T-helper 1 cell treated with Interleukin-12 subunit alpha and Interleukin-12 subunit beta and Interleukin-4 antibody, amounts not matched to agents 30 ng/mL and 1 ng/mL, for 36 hours (primary cell): ENCODE results near the gene ZNF140. TPM values are rescaled to one million over a fixed set of nuclear protein-coding genes. Genes with fewer than 3 reads are reported as not detected.

Source experiments
- intact Hi-C: fragments of 100-400 bp; cut with micrococcal nuclease; formaldehyde crosslinking; loops from one replicate; pipeline ENCODE4 v1.15.1; 2024
- total RNA-seq: library from RNA; stranded (reverse); gene quantifications from 2 replicates; pipeline ENCODE4 v1.2.3, GENCODE V29; 2022

The ZNF140 gene
- 17.4 and 19.4 TPM in 2 replicates for total RNA-seq

DNA sequence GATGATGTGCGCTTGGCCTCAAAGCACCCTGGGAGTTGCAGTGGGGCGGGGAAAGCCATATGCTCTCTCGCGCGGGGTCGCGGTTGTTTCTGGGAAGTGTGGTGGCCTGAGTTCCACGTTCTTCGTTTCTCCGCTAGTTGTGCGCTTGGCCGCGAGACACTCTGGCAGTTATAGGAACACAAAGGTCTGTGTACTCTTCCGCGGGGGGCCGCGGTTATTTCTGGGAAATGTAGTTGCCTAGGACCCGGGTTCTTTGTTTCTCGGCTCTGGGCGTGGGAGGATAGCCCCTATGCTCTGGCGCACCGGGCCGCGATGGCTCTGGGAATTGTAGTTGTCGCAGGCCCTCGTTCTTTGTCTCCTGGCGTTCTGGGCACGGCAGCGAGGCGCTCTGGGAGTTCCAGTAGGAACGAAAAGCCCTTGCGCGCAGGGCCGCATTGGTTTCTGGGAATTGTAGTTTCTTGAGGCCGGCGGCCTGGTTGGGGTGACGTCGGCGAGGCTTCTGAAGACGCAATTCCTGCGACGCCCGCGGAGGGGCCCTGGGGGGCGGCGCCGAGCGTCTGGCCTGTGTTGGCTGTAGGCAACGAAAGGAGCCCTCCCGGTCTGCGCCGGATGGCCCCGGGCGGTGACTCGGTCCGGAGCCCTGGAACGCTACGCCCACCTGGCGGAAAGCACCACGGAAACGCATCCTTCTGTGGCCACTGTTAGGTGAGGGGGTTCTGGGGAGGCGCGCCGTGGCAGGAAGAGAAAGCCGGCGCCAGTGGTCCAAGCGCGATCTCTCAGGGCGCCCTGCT lies at the start of gene ZNF140:
ZNF140 (plus strand) TSS at position 556 of the 791 bp plus-strand sequence. CDS start 398 bp downstream, outside the sequence.
- intact Hi-C loops: loop anchor here (1.0 to 5.0 kb wide), 12 partner anchors 43 to 588 kb away; partner anchors contain the start of genes CHFR, FBRSL1, PGAM5 and POLE

DNA sequence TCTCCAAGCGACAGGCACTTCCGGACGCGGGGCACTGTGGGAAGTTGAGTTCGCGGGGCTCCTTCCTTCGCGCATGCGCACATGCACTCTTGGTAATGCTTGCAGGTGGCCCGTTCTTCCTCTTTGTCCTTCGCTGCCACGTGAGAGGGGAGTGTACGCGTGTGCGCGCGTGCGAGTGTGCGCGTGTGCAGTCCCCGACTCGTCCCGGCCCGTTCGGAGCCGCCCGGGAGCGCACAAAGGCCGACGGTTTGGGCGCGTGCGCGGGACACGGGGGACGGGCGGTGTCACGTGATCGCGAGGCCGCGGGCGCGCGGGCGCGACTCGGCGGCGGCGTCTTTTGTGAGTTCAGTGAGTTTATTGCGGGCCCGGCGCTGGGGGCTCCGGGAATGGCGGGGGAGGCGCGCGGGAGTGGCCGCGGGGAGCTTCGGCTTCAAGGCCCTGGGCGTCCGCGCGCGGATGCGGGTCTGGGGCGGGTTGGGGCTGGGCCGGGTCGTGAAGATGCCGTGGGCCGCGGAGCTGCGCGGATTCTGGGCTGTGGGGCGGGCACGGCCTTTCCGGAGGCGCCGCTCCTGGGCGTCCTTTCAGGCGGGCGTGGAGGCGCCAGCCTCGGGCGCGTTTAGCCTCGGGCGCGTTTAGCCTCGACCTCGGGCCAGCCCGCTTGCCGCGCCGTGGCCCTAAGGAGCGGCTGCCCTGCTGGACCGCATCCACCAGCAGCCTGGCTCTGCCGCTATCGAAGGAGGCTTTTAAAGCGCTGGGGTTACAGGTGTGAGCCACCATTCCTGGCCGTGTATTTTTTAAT lies 43.3 kb upstream of the ZNF140 start, which contains the start of gene ZNF84:
ZNF84 (plus strand) TSS at position 303 of the 799 bp plus-strand sequence. CDS start 3,959 bp downstream, outside the sequence.
- intact Hi-C loops: loop anchor here (1.0 to 5.0 kb wide), 10 partner anchors 43 to 327 kb away; partner anchors contain the start of genes ANKLE2, CHFR, PGAM5 and ZNF10

DNA sequence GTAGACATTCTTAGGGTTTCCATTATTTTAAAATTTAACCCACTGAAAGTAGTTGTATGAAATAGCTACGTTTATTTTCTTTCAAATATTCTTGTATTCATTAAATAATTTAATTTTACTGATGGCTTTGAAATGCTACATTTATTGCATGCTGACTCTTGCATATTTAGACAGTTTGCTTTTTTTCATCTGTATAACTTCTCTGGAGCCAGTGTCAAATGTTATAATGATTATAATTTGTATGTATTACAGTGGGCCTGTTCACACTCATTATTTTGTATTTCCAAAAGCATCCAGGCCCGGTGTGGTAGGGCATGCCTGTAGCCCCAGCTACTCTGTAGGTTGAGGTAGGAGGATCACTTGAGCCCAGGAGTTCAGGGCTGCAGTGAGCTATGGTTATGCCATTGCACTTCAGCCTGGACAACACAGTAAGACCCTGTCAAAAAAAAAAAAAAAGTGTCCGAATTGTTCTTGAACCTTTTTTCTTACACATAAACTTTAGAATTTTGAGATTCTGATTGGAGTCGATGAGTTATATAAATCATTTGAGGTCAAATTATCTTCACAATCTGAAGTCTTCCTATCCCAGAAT lies 42.5 kb upstream of the ZNF140 start:
- intact Hi-C loops: loop anchor here (5.0 kb wide), 1 partner anchor 276 kb away; the partner anchor contains the start of gene ANKLE2

DNA sequence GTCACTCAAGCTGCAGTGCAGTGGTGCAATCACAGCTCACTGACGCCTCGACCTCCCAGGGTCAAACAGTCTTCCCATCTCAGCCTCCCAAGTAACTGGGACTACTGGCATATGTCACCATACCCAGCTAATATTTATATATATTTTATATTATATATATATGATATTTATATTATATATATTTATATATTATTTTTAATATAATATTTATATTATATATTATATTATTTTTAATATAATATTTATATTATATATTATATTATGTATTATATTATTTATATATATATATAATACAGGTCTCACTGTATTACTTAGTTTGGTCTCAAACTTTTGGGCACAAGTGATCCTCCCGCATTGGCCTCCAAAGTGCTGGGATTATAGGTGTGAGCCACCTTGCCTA lies 34.0 kb upstream of the ZNF140 start:
- intact Hi-C loops: no loop called here

DNA sequence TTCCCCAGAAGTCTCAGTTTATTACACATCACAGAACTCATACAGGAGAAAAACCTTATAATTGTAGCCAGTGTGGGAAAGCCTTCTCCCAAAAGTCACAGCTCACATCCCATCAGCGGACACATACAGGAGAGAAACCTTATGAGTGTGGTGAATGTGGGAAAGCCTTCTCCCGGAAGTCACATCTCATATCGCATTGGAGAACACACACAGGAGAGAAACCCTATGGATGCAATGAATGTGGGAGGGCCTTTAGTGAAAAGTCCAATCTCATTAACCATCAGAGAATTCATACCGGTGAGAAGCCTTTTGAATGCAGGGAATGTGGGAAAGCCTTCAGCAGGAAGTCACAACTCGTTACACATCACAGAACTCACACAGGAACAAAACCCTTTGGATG lies 23.3 kb upstream of the ZNF140 start:
- intact Hi-C loops: no loop called here

DNA sequence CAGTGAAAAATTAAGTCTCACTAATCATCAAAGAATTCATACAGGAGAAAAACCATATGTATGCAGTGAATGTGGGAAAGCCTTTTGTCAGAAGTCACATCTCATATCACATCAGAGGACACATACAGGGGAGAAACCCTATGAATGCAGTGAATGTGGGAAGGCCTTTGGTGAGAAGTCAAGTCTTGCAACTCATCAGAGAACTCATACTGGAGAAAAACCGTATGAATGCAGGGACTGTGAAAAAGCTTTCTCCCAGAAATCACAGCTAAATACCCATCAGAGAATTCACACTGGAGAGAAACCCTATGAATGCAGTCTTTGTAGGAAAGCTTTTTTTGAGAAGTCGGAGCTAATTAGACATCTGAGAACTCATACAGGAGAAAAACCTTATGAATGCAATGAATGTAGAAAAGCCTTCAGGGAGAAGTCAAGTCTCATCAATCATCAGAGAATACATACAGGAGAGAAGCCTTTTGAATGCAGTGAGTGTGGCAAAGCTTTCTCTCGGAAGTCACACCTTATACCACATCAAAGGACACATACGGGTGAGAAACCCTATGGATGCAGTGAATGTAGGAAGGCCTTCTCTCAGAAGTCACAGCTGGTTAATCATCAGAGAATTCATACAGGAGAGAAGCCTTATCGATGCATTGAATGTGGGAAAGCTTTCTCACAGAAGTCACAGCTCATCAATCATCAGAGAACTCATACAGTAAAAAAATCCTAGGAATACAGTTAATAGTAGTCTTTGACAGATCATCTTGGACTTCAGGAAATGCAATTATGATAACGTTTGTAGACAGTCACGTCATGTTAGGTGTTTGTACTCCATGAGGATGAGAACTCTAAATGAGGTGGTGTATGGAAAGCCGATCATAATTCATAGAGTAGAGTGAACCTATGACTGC lies 22.3 kb upstream of the ZNF140 start:
- intact Hi-C loops: no loop called here

DNA sequence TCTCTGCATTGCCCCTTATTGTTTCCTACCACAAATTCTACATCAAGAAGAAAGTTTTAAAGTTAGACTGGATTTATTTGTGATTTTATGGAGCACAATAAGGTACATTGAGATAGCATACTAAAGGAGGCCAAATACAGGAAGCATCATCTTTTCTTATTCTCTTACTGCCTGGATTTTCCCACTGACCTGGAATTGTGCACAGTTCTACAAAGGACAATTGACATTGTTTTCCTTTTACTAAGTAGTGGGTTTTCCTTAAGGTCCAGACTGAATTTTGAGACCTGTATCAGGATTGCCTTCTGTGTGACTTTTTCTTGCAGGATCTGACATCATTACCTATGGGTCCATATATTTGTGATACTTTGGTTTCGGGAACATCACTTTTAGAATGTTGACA lies 18.8 kb upstream of the ZNF140 start:
- intact Hi-C loops: no loop called here

DNA sequence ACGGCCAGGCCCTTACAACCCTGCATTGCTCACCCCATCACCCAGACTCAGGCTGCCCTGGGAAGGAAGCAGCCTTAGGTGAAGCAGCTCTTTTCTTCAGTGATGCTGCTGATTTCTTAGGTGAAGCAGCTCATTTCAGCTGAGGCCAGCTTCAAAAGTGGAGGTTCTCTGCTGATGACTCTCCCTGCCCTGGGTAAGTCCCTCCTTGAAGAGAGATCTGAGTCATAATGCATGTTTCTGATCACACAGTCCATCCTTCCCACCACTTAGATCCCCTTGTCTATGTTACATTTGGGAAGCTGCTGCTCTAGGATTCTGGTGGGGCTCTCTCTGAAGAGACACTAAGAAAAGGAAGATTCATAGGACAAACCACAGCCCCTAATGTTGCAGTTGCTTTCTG lies 17.2 kb upstream of the ZNF140 start:
- intact Hi-C loops: no loop called here

DNA sequence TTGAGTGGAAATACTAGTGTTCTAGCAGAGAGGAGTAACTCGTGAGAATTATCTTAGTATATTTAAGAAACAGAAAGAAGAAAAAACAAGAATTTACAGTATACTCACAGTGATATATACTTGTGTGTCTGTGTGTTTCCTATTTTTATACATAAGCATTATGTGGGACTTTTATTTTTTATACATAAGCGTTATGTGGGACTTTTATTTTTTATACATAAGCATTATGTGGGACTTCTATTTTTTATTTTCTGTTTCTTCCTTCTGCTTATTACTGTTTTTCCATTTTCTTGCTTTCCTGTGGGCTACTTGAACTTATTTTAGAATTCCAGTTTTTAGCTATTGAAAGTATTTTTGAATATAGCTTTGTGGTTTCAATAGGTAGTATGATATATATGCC lies 6.9 kb upstream of the ZNF140 start:
- intact Hi-C loops: no loop called here

DNA sequence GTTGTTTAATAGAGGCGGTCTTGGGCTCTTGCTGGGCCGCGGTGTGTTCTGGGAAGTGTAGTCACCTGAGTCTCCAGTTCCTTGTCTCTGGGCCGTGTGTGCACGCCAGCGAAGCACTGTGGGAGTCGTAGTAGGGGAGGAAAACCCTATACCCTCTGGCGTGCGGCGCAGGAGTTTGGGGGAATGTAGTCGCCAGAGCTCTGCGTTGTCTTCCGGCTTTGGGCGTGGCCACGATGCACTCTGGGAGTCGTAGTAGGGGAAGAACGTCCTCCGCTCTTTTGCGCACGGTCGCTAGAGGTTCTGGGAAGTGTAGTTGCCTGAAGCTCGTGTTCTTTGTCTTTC lies 726 bp upstream of the ZNF140 start:
- intact Hi-C loops: loop anchor here (1.0 to 5.0 kb wide), 12 partner anchors 43 to 588 kb away; partner anchors contain the start of genes CHFR, FBRSL1, PGAM5 and POLE

DNA sequence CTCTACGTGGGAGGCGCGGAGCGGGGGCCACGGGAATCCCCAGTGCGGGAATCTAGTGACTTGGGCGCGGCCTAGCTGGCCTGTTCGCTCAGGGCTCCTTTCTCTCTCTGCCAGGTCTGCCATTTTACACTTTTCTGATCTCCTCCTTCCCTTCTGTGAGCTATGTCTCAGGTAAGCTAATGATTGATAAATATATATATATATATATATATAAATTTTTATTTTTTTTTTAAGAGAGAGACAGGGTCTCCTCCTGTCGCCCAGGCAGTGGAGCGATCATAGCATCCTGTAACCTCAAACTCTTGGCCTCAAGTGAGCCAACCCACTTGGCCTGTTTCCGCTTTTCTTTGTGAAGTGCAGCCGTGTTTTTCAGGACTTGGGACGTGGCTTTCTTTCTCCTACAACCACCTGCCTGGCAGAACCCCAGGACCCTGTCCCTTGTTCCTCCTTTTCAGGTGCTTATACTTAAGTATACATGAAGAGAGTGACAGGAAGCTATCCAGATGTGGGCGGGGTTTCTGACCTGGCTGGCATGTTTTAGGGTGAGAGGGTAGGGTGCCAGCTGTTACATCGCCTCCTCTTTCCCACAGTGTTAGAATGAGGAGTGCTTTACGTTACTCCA lies 547 bp downstream of the ZNF140 start:
- intact Hi-C loops: loop anchor here (5.0 kb wide), 1 partner anchor 589 kb away; the partner anchor contains the start of gene FBRSL1

DNA sequence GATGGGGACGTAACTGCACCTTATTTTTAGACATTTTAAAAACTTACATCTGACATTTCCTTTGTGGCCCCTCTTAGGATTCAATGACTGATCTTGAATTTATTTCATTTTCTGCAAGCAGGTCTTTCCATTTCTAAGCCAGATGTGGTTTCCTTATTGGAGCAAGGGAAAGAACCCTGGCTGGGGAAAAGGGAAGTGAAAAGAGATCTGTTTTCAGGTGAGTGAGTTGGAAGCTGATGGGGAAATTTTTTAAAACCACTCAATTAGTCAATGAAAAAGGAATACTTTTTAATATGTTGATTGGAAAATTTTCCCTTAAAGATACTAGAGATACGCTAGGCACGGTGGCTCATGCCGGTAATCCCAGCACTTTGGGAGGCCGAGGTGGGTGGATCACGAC lies 2.6 kb downstream of the ZNF140 start:
- intact Hi-C loops: loop anchor here (5.0 kb wide), 1 partner anchor 591 kb away; the partner anchor contains the start of gene FBRSL1

DNA sequence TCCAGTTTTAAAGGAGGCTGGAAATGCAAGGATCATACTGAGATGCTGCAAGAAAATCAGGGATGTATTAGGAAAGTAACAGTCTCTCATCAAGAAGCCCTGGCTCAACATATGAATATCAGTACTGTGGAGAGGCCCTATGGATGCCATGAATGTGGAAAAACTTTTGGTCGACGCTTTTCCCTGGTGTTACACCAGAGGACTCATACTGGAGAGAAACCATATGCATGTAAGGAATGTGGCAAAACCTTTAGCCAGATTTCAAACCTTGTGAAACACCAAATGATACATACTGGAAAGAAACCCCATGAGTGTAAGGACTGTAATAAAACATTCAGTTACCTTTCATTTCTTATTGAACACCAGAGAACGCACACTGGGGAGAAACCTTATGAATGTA lies 24.9 kb downstream of the ZNF140 start:
- intact Hi-C loops: loop anchor here (2.0 kb wide), 1 partner anchor 15 kb away; no protein-coding TSS in a partner anchor

DNA sequence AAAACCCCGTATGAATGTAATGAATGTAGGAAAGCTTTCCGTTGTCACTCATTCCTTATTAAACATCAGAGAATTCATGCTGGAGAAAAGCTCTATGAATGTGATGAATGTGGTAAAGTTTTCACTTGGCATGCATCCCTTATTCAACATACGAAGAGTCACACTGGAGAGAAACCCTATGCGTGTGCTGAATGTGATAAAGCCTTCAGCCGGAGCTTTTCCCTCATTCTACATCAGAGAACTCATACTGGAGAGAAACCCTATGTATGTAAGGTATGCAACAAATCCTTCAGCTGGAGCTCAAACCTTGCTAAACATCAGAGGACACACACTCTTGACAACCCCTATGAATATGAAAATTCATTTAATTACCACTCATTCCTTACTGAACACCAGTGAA lies 25.5 kb downstream of the ZNF140 start:
- intact Hi-C loops: no loop called here

DNA sequence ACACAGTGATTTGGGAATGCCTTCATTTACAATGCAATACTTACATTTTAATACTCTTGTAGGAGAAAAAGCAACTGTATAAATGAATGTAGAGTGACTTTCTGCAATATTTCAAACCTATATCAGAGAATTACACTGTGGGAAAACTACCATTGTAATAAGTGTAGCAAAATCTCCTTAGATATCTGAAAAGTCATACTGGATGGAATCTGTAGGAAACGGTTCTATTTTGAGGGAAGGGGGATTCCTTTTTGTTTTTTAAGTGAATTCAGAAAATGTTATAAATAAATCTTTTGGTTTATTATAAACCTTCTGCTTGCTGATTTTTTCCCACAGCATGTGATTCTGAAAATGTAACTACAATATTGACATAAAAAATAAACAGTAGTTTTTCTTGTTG lies 26.4 kb downstream of the ZNF140 start:
- intact Hi-C loops: no loop called here

DNA sequence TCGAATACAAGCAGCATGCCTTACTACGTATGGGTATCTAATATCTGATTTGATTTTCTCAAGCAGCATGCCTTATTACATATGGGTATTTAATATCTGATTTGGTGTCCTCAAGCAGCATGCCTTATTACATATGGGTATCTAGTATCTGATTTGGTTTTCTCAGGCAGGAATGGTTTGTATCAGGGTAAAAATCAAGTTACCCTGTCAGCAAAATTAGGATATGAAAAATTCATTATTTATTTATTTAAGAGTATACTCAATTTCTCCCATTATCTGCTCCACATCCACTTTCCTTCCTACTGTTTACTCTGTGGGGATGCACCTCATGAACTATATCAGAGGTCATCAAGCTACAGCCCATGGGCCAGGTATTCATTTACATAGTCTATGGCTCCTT lies 27.4 kb downstream of the ZNF140 start:
- intact Hi-C loops: no loop called here

DNA sequence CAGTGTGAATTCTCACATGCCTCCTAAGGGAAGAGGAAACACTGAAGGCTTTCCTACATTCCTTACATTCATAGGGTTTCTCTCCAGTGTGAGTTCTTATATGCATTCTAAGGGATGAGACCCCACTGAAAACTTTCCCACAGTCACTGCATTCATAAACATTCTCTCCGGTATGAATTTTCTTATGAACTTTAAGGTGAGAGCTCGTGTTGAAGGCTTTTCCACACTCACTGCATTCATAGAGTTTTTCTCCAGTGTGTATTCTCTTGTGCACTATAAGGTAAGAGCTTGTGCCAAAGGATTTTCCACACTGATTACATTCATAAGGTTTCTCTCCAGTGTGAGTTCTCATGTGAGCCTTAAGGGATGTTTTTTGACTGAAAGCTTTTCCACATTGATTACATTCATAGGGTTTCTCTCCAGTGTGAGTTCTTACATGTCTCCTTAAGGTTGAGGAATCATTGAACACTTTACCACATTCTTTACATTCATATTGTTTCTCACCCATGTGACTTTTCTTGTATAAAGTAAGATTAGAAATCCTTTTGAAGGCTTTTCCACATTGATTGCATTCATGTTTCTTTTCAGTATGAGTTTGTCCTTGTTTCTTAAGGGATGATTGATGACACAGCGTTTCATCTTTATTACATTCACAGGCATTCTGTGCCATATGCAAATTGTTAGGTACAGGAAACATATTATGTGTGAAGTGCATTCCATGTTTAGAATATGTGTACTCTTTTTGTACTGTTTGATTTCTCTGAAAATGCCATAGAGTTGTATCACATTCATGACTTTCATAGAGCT lies 39.9 kb downstream of the ZNF140 start:
- intact Hi-C loops: loop anchor here (2.0 kb wide), 1 partner anchor 16 kb away; no protein-coding TSS in a partner anchor

DNA sequence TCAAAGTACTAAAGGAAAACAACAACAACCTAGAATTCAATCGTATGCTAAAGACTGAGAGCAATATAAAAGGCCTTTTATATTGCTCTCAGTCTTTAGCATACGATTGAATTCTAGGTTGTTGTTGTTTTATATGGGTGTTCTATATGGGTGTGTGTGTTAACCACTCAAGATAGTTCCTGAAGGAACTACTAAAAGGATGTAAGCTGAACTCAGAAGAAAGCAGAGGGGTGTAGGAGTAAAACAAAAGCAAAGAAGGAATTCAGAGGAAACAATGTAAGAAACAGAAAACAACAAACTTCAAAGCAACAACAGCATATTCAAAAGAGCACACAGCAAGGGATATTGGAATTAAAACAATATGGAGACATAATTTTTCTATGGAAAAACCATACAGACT lies 44.0 kb downstream of the ZNF140 start:
- intact Hi-C loops: no loop called here
